ENCODE results near the gene P2RY2. TPM values are rescaled to one million over a fixed set of nuclear protein-coding genes. Genes with fewer than 3 reads are reported as not detected.

Gene P2RY2
- total RNA-seq, 2 donors from 2014 or later, result 3.5 to 5.7 TPM

DNA sequence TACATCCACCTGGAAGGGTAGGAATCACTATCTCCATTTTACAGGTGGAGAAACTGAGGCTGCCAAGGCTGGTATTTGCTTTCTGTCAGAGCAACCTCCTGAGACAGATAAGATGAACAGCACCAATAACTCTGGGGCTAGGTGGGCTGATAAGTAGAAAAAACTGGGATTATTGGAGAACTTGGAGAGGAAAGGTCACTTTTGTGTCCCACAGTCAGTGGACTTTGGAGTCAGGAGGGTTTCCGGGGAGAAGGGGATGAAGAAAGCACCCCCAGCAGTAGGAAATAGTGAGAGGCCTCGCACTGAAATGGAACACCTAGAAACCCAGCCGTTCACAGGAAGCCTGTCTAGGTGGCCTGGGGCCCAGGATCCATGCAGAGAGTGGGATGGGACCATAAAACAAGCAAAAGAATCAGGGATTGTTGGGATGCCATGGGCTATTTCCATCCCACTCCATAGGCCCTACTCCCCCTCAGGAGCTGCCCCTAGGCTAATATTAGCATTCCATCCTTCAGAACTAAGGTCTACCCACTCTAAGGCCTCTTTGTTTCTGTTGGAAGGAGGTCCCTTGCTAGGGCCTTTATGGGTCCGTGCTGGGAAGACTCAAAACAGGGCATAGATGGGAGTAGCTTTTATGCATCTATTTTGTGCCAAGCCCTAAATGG, 45.0 kb upstream of the P2RY2 start:
- DNase-seq (ENCODE audit: low spot score), result no peak
- peaks cover 23 to 49% of the 10 kb centered on the region in 2 donors for H3K4me1 ChIP-seq (ENCODE audit: control insufficient read depth in 1 of 2, low read depth in 2 of 2)
- no peaks in the 10 kb centered on the region for H3K9me3 ChIP-seq
- no peak for ATAC-seq (ENCODE audit: insufficient number of reproducible peaks, low FRiP score, low read depth)
- no peaks in the 10 kb centered on the region for H3K27me3 ChIP-seq (replicated peaks; ENCODE audit: insufficient read depth)
- no peaks in the 10 kb centered on the region for H3K36me3 ChIP-seq
- TF ChIP-seq, protein P1, sequence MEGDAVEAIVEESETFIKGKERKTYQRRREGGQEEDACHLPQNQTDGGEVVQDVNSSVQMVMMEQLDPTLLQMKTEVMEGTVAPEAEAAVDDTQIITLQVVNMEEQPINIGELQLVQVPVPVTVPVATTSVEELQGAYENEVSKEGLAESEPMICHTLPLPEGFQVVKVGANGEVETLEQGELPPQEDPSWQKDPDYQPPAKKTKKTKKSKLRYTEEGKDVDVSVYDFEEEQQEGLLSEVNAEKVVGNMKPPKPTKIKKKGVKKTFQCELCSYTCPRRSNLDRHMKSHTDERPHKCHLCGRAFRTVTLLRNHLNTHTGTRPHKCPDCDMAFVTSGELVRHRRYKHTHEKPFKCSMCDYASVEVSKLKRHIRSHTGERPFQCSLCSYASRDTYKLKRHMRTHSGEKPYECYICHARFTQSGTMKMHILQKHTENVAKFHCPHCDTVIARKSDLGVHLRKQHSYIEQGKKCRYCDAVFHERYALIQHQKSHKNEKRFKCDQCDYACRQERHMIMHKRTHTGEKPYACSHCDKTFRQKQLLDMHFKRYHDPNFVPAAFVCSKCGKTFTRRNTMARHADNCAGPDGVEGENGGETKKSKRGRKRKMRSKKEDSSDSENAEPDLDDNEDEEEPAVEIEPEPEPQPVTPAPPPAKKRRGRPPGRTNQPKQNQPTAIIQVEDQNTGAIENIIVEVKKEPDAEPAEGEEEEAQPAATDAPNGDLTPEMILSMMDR (IDR thresholded peaks at IDR 0.05), result no peak
- no peak overlapping the region for H3K4me3 ChIP-seq
- peak overlapping the region; percentile 82 to 85 for H3K27ac ChIP-seq

DNA sequence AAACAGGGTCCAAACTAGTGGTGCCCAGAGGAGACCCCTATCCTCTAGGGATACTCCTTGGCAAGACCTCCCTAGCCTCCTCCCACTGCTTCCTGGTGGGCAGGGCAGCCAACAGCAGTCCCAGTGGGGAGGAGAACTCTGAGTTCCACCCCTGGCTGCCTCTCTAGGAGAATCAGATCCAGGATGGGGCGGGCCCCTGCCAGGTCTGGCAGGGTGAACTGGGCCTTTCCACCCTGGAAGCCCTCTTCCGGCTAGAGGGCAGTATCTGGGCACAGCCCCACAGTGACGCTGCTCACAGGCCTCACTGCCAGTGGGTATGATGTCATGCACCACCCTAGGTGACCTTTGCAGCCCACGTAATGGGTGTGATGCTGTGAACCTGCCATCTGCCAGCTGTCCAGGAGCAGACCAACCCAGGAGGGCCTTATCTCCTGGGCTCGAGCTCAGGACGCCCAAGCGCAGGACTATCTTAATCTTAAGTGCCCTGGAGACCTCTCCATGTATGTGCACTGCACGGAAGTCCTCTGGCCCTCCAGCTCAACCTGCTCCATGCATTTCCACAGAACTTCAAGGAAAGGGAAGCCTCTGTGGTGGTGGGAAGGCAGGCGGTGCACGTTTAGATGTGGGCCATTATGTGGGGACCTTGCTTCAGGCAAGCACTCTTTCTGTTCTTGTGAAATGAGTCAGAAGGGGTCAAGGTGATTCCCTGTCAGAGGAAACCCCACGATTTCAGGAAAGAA, 44.2 kb upstream of the P2RY2 start:
- Histone ChIP-seq H3K27ac (peak overlapping the region; percentile 82 to 85), H3K27me3 (replicated peaks; ENCODE audit: insufficient read depth) (no peaks in the 10 kb centered on the region), H3K36me3 (no peaks in the 10 kb centered on the region), H3K4me1 (ENCODE audit: control insufficient read depth in 1 of 2, low read depth in 2 of 2) (peaks cover 22 to 54% of the 10 kb centered on the region in 2 donors), H3K9me3 (no peaks in the 10 kb centered on the region), H3K4me3 (no peak overlapping the region)
- TF ChIP-seq, protein P1 (IDR thresholded peaks at IDR 0.05), result peak; percentile 14
- DNase-seq (ENCODE audit: low spot score) (peak; percentile 70), ATAC-seq (ENCODE audit: insufficient number of reproducible peaks, low FRiP score, low read depth) (peak; percentile 48)

DNA sequence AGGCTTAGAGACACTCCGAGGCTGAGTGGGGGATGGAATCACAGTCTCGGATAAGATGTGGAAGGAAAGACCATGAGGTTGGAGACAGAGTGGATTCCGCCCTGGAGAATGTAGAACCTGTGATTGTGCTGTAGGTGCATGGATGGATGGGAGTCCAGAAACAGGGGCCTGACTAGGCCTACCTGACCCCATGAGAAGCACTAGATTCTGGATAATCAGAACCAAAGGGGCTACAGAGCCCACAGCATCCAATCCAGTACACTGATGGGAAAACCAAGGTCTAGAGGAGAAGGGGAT, 43.6 kb upstream of the P2RY2 start:
- Histone ChIP-seq H3K36me3 (no peaks in the 10 kb centered on the region), H3K4me3 (no peak overlapping the region), H3K27ac (peak overlapping the region; percentile 82 to 85), H3K9me3 (no peaks in the 10 kb centered on the region), H3K27me3 (replicated peaks; ENCODE audit: insufficient read depth) (no peaks in the 10 kb centered on the region), H3K4me1 (ENCODE audit: control insufficient read depth in 1 of 2, low read depth in 2 of 2) (peaks cover 21 to 54% of the 10 kb centered on the region in 2 donors)
- ATAC-seq (ENCODE audit: insufficient number of reproducible peaks, low FRiP score, low read depth) (no peak), DNase-seq (ENCODE audit: low spot score) (no peak)
- TF ChIP-seq, protein P1 (IDR thresholded peaks at IDR 0.05), result no peak

DNA sequence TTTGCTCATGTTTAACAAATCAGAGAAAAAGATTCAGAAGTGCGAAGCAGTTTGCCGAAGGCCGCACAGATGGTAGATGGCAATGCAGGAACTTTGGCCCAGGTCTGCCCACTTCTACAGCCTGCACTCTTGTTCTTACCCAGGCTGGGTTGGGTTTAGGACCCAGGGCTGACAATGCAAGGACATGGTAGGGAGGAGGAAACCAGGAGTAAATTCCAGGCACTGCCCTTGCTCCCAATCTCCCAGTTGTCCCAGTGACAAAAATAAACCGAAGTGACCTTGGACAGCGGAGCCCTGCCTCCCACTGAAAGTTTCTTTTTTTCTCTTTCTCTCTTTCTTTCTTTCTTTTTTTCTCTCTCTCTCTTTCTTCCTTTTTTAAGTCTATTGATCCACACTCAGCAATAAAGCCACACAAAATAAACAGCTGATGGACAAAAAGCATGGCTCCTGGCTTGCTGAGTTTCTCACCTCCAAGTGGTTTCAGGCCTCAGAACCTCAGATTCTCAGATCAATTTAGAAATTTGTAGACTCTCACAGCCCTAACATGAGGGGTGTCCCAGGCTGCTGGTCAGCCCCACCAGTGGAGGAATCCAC, 42.4 kb upstream of the P2RY2 start:
- DNase-seq (ENCODE audit: low spot score) (no peak), ATAC-seq (ENCODE audit: insufficient number of reproducible peaks, low FRiP score, low read depth) (no peak)
- Histone ChIP-seq H3K27ac (peak overlapping the region; percentile 85 to 86), H3K36me3 (no peaks in the 10 kb centered on the region), H3K9me3 (no peaks in the 10 kb centered on the region), H3K4me3 (no peak overlapping the region), H3K27me3 (replicated peaks; ENCODE audit: insufficient read depth) (no peaks in the 10 kb centered on the region), H3K4me1 (ENCODE audit: control insufficient read depth in 1 of 2, low read depth in 2 of 2) (peaks cover 21 to 54% of the 10 kb centered on the region in 2 donors)
- TF ChIP-seq, protein P1 (IDR thresholded peaks at IDR 0.05), result no peak

DNA sequence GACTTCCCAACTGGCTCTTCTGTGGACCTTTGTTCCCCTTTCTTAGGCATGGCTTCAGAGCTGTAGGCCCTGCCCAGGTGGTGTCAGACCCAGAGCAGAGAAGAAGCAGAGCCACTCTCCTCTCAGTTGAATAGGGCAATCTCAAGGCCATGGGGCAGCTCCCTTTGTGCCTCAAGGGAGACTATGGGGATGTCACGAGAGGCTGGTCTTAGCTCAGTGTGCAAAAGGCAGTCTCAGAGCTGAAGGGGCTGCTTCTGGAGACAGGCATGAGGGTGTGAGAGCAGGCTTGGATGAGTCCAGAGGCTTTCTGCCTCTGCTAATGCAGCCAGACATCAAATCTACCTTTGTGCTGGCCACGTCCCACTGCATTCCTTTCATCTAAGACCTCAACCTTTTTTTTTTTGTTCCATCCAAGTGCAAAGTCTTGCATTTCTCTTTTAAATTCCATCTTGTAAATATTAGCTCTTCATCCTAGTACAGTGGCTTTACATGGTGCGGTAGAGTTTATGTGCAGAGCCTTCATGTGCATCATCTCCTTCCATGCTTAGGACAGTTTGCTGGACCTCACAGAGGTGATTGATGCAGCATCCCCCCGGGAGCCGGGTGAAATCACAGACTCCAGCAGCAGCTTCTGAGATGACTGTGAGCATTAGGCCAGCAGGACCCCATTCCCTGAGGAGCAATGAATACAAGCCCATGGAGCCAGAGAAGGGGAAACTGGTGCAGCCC, 41.8 kb upstream of the P2RY2 start:
- Histone ChIP-seq H3K36me3 (no peaks in the 10 kb centered on the region), H3K27me3 (replicated peaks; ENCODE audit: insufficient read depth) (no peaks in the 10 kb centered on the region), H3K27ac (peak overlapping the region; percentile 85 to 86), H3K4me3 (no peak overlapping the region), H3K9me3 (no peaks in the 10 kb centered on the region), H3K4me1 (ENCODE audit: control insufficient read depth in 1 of 2, low read depth in 2 of 2) (peaks cover 21 to 54% of the 10 kb centered on the region in 2 donors)
- DNase-seq (ENCODE audit: low spot score) (no peak), ATAC-seq (ENCODE audit: insufficient number of reproducible peaks, low FRiP score, low read depth) (no peak)
- TF ChIP-seq, protein P1 (IDR thresholded peaks at IDR 0.05), result no peak
